Measurements from ENCODE around the gene CNTN5. TPM values are rescaled to one million over a fixed set of nuclear protein-coding genes. Genes with fewer than 3 reads are reported as not detected.

CNTN5 gene
- total RNA-seq, 1 experiment from 2014 or later, result not detected

DNA sequence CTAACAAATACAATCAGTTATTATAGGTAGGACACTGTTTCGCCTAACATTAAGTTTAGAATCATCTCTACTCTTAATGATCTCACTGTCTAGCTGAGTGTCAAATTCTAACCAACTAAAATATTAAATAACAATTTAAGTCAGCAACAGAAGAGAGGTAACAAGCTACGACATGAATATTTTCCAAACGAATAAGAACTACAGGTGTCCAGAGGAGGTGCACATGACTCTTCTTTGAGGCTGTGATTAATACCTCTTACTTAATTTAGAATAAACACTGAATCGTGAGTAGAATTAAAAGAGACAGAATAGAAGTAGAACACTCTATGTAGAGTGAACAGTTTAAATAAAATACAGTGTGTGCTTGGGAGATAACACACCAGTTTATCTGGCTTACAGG, 1047.4 kb downstream of the CNTN5 start:
- no TSS peak for BruUV-seq (replicated peaks)
- POLR2A ChIA-PET, result interaction anchor here (0.7 kb wide), 2 partner anchors 166 to 929 kb away, joined by 3 read pairs; no protein-coding TSS in a partner anchor
- Mint-ChIP-seq H3K27me3 (ENCODE audit: insufficient read depth, unreplicated experiment) (peaks cover 12% of the 10 kb centered on the region), H3K36me3 (ENCODE audit: insufficient read depth, unreplicated experiment) (no peaks in the 10 kb centered on the region), H3K9me3 (ENCODE audit: unreplicated experiment) (no peaks in the 10 kb centered on the region), H3K4me3 (ENCODE audit: unreplicated experiment) (no peak overlapping the region), H3K4me1 (ENCODE audit: insufficient read depth, unreplicated experiment) (no peaks in the 10 kb centered on the region), H3K27ac (ENCODE audit: low read depth, unreplicated experiment) (no peak overlapping the region)
- no peak for TF ChIP-seq CTCF (IDR thresholded peaks at IDR 0.05; ENCODE audit: unreplicated experiment)
- DNase-seq (ENCODE audit: unreplicated experiment), result no peak
- intact Hi-C loops (cut with micrococcal nuclease), result no loop called here
- CTCF ChIA-PET, result interaction anchor here (0.6 to 1.1 kb wide), 3 partner anchors 40 to 506 kb away, joined by 3 to 4 read pairs (median 3); no protein-coding TSS in a partner anchor

- Mint-ChIP-seq H3K4me3 (ENCODE audit: unreplicated experiment) (no peak overlapping the region), H3K27me3 (ENCODE audit: insufficient read depth, unreplicated experiment) (peaks cover 12% of the 10 kb centered on the region), H3K9me3 (ENCODE audit: unreplicated experiment) (peaks cover 5% of the 10 kb centered on the region), H3K36me3 (ENCODE audit: insufficient read depth, unreplicated experiment) (no peaks in the 10 kb centered on the region), H3K4me1 (ENCODE audit: insufficient read depth, unreplicated experiment) (no peaks in the 10 kb centered on the region), H3K27ac (ENCODE audit: low read depth, unreplicated experiment) (no peak overlapping the region)
- DNase-seq (ENCODE audit: unreplicated experiment), result no peak
- ChIA-PET POLR2A (no interaction called here), CTCF (no interaction called here)
- no peak for TF ChIP-seq CTCF (IDR thresholded peaks at IDR 0.05; ENCODE audit: unreplicated experiment)
- no TSS peak for BruUV-seq (replicated peaks)
- intact Hi-C loops (cut with micrococcal nuclease), result no loop called here
Observed at GRCh38 chr11:100072131-100072530, 1051.4 kb downstream of the CNTN5 start.

- CTCF ChIA-PET, result no interaction called here
- Mint-ChIP-seq H3K27ac (ENCODE audit: low read depth, unreplicated experiment) (no peak overlapping the region), H3K27me3 (ENCODE audit: insufficient read depth, unreplicated experiment) (no peaks in the 10 kb centered on the region), H3K4me1 (ENCODE audit: insufficient read depth, unreplicated experiment) (no peaks in the 10 kb centered on the region), H3K9me3 (ENCODE audit: unreplicated experiment) (peaks cover 2% of the 10 kb centered on the region), H3K4me3 (ENCODE audit: unreplicated experiment) (no peak overlapping the region), H3K36me3 (ENCODE audit: insufficient read depth, unreplicated experiment) (no peaks in the 10 kb centered on the region)
- BruUV-seq (replicated peaks), result no TSS peak
- POLR2A ChIA-PET, result no interaction called here
- no peak for TF ChIP-seq CTCF (IDR thresholded peaks at IDR 0.05; ENCODE audit: unreplicated experiment)
- no peak for DNase-seq (ENCODE audit: unreplicated experiment)
- intact Hi-C loops (cut with micrococcal nuclease), result no loop called here
Observed at GRCh38 chr11:100080381-100080780, 1059.6 kb downstream of the CNTN5 start.

- no TSS peak for BruUV-seq (replicated peaks)
- DNase-seq (ENCODE audit: unreplicated experiment), result no peak
- Mint-ChIP-seq H3K9me3 (ENCODE audit: unreplicated experiment) (no peaks in the 10 kb centered on the region), H3K4me1 (ENCODE audit: insufficient read depth, unreplicated experiment) (no peaks in the 10 kb centered on the region), H3K27me3 (ENCODE audit: insufficient read depth, unreplicated experiment) (no peaks in the 10 kb centered on the region), H3K27ac (ENCODE audit: low read depth, unreplicated experiment) (no peak overlapping the region), H3K36me3 (ENCODE audit: insufficient read depth, unreplicated experiment) (no peaks in the 10 kb centered on the region), H3K4me3 (ENCODE audit: unreplicated experiment) (no peak overlapping the region)
- POLR2A ChIA-PET, result no interaction called here
- CTCF ChIA-PET, result no interaction called here
- intact Hi-C loops (cut with micrococcal nuclease), result no loop called here
- TF ChIP-seq CTCF (IDR thresholded peaks at IDR 0.05; ENCODE audit: unreplicated experiment), result no peak
Observed at GRCh38 chr11:100080821-100081220, 1060.1 kb downstream of the CNTN5 start.

All from MCF 10A (cell line).